Activated CD8-positive, alpha-beta memory T cell treated with anti-CD3 and anti-CD28 coated beads for 4 hours (primary cell): ENCODE results near the gene WNT2B.

Source experiments
- DNase-seq, 2 donors: peaks; one replicate each; pipeline ENCODE4 v3.0.0-alpha.2; 2020; ENCODE audit warnings: low read depth in 2 of 2

WNT2B gene

GRCh38 chr1:112565800-112566199 is 57.0 kb downstream of the WNT2B start:
- DNase-seq, result no peak

- DNase-seq, result no peak
These were observed 66.5 kb downstream of the WNT2B start for GRCh38 chr1:112575154-112575804.

GRCh38 chr1:112576240-112576639 is 67.5 kb downstream of the WNT2B start:
- no peak for DNase-seq
